ENCODE results near the gene ACAA2. TPM values are rescaled to one million over a fixed set of nuclear protein-coding genes. Genes with fewer than 3 reads are reported as not detected.

The ACAA2 gene
- polyA plus RNA-seq, 6 donors from 2014 or later: 34.5 to 100 (median 43.5) TPM

GRCh38 chr18:49851624-49852023, 38.3 kb upstream of the ACAA2 start:
- no peak for ATAC-seq (ENCODE audit: low read depth in 2 of 2)
- H3K27ac Mint-ChIP-seq: peak overlapping the region in 1 of 6 donors; percentile 73
- peaks cover 0 to 25% (median 23%) of the 10 kb centered on the region in 3 donors for H3K27me3 Mint-ChIP-seq
- peaks cover 0 to 3% (median 0%) of the 10 kb centered on the region in 3 donors for H3K4me1 Mint-ChIP-seq
- H3K36me3 Mint-ChIP-seq: no peaks in the 10 kb centered on the region
- DNase-seq: no peak
- no peaks in the 10 kb centered on the region for H3K9me3 Mint-ChIP-seq
- H3K4me3 Mint-ChIP-seq: no peak overlapping the region

- Mint-ChIP-seq H3K27me3 (peaks cover 0 to 31% (median 25%) of the 10 kb centered on the region in 3 donors), H3K36me3 (no peaks in the 10 kb centered on the region), H3K4me1 (peaks cover 0 to 3% (median 0%) of the 10 kb centered on the region in 3 donors), H3K9me3 (no peaks in the 10 kb centered on the region), H3K27ac (no peak overlapping the region), H3K4me3 (no peak overlapping the region)
- no peak for ATAC-seq (ENCODE audit: low read depth in 2 of 2)
- DNase-seq: no peak
Observed at GRCh38 chr18:49850636-49851035, 37.3 kb upstream of the ACAA2 start.

- ATAC-seq (ENCODE audit: low read depth in 2 of 2) (no peak), DNase-seq (no peak)
- H3K27me3 Mint-ChIP-seq: peaks cover 3 to 31% (median 25%) of the 10 kb centered on the region in 3 donors
- peaks cover 0 to 3% (median 0%) of the 10 kb centered on the region in 3 donors for H3K4me1 Mint-ChIP-seq
- peak overlapping the region in 2 of 6 donors; percentile 14 to 68 for H3K27ac Mint-ChIP-seq
- no peaks in the 10 kb centered on the region for H3K36me3 Mint-ChIP-seq
- H3K9me3 Mint-ChIP-seq: no peaks in the 10 kb centered on the region
- no peak overlapping the region for H3K4me3 Mint-ChIP-seq
Observed at GRCh38 chr18:49849331-49850217, 36.2 kb upstream of the ACAA2 start.

GRCh38 chr18:49848115-49848514, 34.8 kb upstream of the ACAA2 start:
- Mint-ChIP-seq H3K36me3 (no peaks in the 10 kb centered on the region), H3K27ac (no peak overlapping the region), H3K4me1 (peaks cover 0 to 3% (median 0%) of the 10 kb centered on the region in 3 donors), H3K27me3 (peaks cover 3 to 31% (median 25%) of the 10 kb centered on the region in 3 donors), H3K4me3 (no peak overlapping the region), H3K9me3 (no peaks in the 10 kb centered on the region)
- DNase-seq (no peak), ATAC-seq (ENCODE audit: low read depth in 2 of 2) (no peak)

- H3K4me3 Mint-ChIP-seq: no peak overlapping the region
- H3K27me3 Mint-ChIP-seq: peaks cover 3 to 31% (median 25%) of the 10 kb centered on the region in 3 donors
- DNase-seq (no peak), ATAC-seq (ENCODE audit: low read depth in 2 of 2) (no peak)
- peaks cover 0 to 3% (median 0%) of the 10 kb centered on the region in 3 donors for H3K4me1 Mint-ChIP-seq
- no peak overlapping the region for H3K27ac Mint-ChIP-seq
- no peaks in the 10 kb centered on the region for H3K9me3 Mint-ChIP-seq
- H3K36me3 Mint-ChIP-seq: no peaks in the 10 kb centered on the region
Observed at GRCh38 chr18:49847524-49847923, 34.2 kb upstream of the ACAA2 start.

- ATAC-seq (ENCODE audit: low read depth in 2 of 2) (no peak), DNase-seq (no peak)
- Mint-ChIP-seq H3K36me3 (no peaks in the 10 kb centered on the region), H3K27ac (peak overlapping the region in 2 of 6 donors; percentile 3 to 75), H3K9me3 (no peaks in the 10 kb centered on the region), H3K4me3 (no peak overlapping the region), H3K4me1 (peaks cover 0 to 3% (median 0%) of the 10 kb centered on the region in 3 donors), H3K27me3 (peaks cover 3 to 31% (median 25%) of the 10 kb centered on the region in 3 donors)
Observed at GRCh38 chr18:49846718-49847470, 33.6 kb upstream of the ACAA2 start.

GRCh38 chr18:49846361-49846662, 33.0 kb upstream of the ACAA2 start:
- no peaks in the 10 kb centered on the region for H3K36me3 Mint-ChIP-seq
- no peak overlapping the region for H3K27ac Mint-ChIP-seq
- DNase-seq: no peak
- H3K4me1 Mint-ChIP-seq: peaks cover 0 to 3% (median 0%) of the 10 kb centered on the region in 3 donors
- H3K27me3 Mint-ChIP-seq: peaks cover 3 to 31% (median 25%) of the 10 kb centered on the region in 3 donors
- H3K4me3 Mint-ChIP-seq: no peak overlapping the region
- ATAC-seq (ENCODE audit: low read depth in 2 of 2): no peak
- no peaks in the 10 kb centered on the region for H3K9me3 Mint-ChIP-seq

- Mint-ChIP-seq H3K27ac (no peak overlapping the region), H3K4me1 (peaks cover 0 to 3% (median 0%) of the 10 kb centered on the region in 3 donors), H3K27me3 (peaks cover 3 to 31% (median 25%) of the 10 kb centered on the region in 3 donors), H3K36me3 (no peaks in the 10 kb centered on the region), H3K9me3 (no peaks in the 10 kb centered on the region), H3K4me3 (no peak overlapping the region)
- ATAC-seq (ENCODE audit: low read depth in 2 of 2) (no peak), DNase-seq (no peak)
Observed at GRCh38 chr18:49845629-49846360, 32.5 kb upstream of the ACAA2 start.

- Mint-ChIP-seq H3K4me1 (peaks cover 0 to 3% (median 0%) of the 10 kb centered on the region in 3 donors), H3K27ac (no peak overlapping the region), H3K36me3 (no peaks in the 10 kb centered on the region), H3K4me3 (no peak overlapping the region), H3K9me3 (no peaks in the 10 kb centered on the region), H3K27me3 (peaks cover 3 to 31% (median 25%) of the 10 kb centered on the region in 3 donors)
- DNase-seq: no peak
- ATAC-seq (ENCODE audit: low read depth in 2 of 2): no peak
Observed at GRCh38 chr18:49844903-49845302, 31.6 kb upstream of the ACAA2 start.

- DNase-seq (no peak), ATAC-seq (ENCODE audit: low read depth in 2 of 2) (no peak)
- no peak overlapping the region for H3K4me3 Mint-ChIP-seq
- no peak overlapping the region for H3K27ac Mint-ChIP-seq
- no peaks in the 10 kb centered on the region for H3K9me3 Mint-ChIP-seq
- no peaks in the 10 kb centered on the region for H3K36me3 Mint-ChIP-seq
- peaks cover 0 to 3% (median 0%) of the 10 kb centered on the region in 3 donors for H3K4me1 Mint-ChIP-seq
- peaks cover 7 to 29% (median 24%) of the 10 kb centered on the region in 3 donors for H3K27me3 Mint-ChIP-seq
Observed at GRCh38 chr18:49843778-49844625, 30.7 kb upstream of the ACAA2 start.

GRCh38 chr18:49843131-49843530, 29.8 kb upstream of the ACAA2 start:
- Mint-ChIP-seq H3K9me3 (no peaks in the 10 kb centered on the region), H3K27ac (no peak overlapping the region), H3K4me1 (no peaks in the 10 kb centered on the region)

GRCh38 chr18:49842656-49843055, 29.3 kb upstream of the ACAA2 start:
- ATAC-seq (ENCODE audit: low read depth in 2 of 2) (no peak), DNase-seq (no peak)
- Mint-ChIP-seq H3K4me3 (no peak overlapping the region), H3K27me3 (peaks cover 7 to 15% (median 10%) of the 10 kb centered on the region in 3 donors), H3K9me3 (no peaks in the 10 kb centered on the region), H3K4me1 (no peaks in the 10 kb centered on the region), H3K36me3 (no peaks in the 10 kb centered on the region), H3K27ac (no peak overlapping the region)

More at GRCh38 chr18:49843131-49843530, 29.8 kb upstream of the ACAA2 start:
- Mint-ChIP-seq H3K4me3 (no peak overlapping the region), H3K36me3 (no peaks in the 10 kb centered on the region), H3K27me3 (peaks cover 7 to 20% (median 15%) of the 10 kb centered on the region in 3 donors)
- no peak for ATAC-seq (ENCODE audit: low read depth in 2 of 2)
- no peak for DNase-seq

Data from naive B cell (primary cell).